GM21737 (cell line): ENCODE measurements around the gene MIER2.

ENCODE experiments used
- ATAC-seq: cut with Tn5 transposase; IDR thresholded peaks from one replicate; pipeline ENCODE4 v1.9.1; 2021; ENCODE audit warnings: mild to moderate bottlenecking, moderate library complexity; ENCODE audit not compliant: unreplicated experiment

Gene MIER2

GRCh38 chr19:379796-380195 lies 35.2 kb upstream of the MIER2 start:
- no peak for ATAC-seq

- no peak for ATAC-seq
Observed at GRCh38 chr19:378706-379105, 34.1 kb upstream of the MIER2 start.

GRCh38 chr19:377801-378581 lies 33.4 kb upstream of the MIER2 start:
- ATAC-seq, result no peak

GRCh38 chr19:376111-376470 lies 31.5 kb upstream of the MIER2 start:
- ATAC-seq, result no peak

GRCh38 chr19:375395-376110 lies 31.0 kb upstream of the MIER2 start:
- ATAC-seq, result no peak

- no peak for ATAC-seq
Observed at GRCh38 chr19:374886-375235, 30.3 kb upstream of the MIER2 start.

GRCh38 chr19:374183-374885 lies 29.7 kb upstream of the MIER2 start:
- ATAC-seq, result no peak

- no peak for ATAC-seq
Observed at GRCh38 chr19:373391-374182, 29.0 kb upstream of the MIER2 start.

- no peak for ATAC-seq
Observed at GRCh38 chr19:372306-372890, 27.8 kb upstream of the MIER2 start.

GRCh38 chr19:371501-372168 lies 27.0 kb upstream of the MIER2 start:
- no peak for ATAC-seq

GRCh38 chr19:370641-371330 lies 26.2 kb upstream of the MIER2 start:
- no peak for ATAC-seq

GRCh38 chr19:369876-370275 lies 25.3 kb upstream of the MIER2 start:
- no peak for ATAC-seq

GRCh38 chr19:369256-369655 lies 24.7 kb upstream of the MIER2 start:
- ATAC-seq, result no peak

GRCh38 chr19:368630-369024 lies 24.0 kb upstream of the MIER2 start:
- ATAC-seq, result no peak

- ATAC-seq, result no peak
Observed at GRCh38 chr19:367963-368629, 23.5 kb upstream of the MIER2 start.

GRCh38 chr19:367561-367960 lies 23.0 kb upstream of the MIER2 start:
- ATAC-seq, result no peak

- ATAC-seq, result no peak
Observed at GRCh38 chr19:366951-367350, 22.4 kb upstream of the MIER2 start.

GRCh38 chr19:366205-366783 lies 21.7 kb upstream of the MIER2 start:
- no peak for ATAC-seq
